GM12873 (cell line): ENCODE results near the gene EFCAB6.

Experiments
- CTCF ChIP-seq: IDR thresholded peaks from 2 replicates; pipeline ENCODE4 v1.5.1; 2012; ENCODE audit warnings: low read depth, mild to moderate bottlenecking, moderate library complexity, low read length, control low read depth; ENCODE audit not compliant: insufficient read depth; ENCODE audit errors: missing control alignments

The EFCAB6 gene

DNA sequence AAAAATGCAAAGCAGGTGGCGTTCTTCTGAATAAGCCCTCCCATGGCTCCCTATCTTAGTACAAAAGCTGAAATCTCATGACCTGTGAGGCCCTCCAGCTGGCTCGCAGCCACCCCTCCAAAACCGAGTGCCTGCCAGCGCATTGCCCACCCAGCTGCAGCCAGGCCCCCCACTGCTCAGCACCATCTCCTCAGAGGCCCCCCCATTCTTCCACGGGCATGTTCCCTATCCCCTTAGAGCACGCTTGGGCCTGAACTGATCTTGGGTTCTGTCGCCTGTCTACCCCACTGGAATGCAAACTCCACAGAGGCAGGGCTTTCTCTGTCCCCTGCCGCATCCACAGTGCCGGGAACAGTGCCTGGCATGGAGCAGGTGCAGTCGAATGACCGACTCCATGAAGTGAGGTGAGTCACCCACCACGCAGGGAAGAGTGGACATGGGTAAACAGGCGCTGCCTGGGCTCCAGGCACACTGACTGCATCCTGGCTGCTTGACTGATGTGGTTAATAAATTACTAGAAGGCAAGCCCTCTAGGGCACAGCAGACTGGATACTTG is 11.3 kb upstream of the EFCAB6 start:
- no peak for TF ChIP-seq CTCF

- no peak for TF ChIP-seq CTCF
These were observed 9.7 kb upstream of the EFCAB6 start for GRCh38 chr22:43821606-43822425.

- TF ChIP-seq CTCF = no peak
These were observed 8.7 kb upstream of the EFCAB6 start for GRCh38 chr22:43820651-43821305.

- no peak for TF ChIP-seq CTCF
These were observed 8.0 kb upstream of the EFCAB6 start for GRCh38 chr22:43819931-43820640.

GRCh38 chr22:43819421-43819921 is 7.4 kb upstream of the EFCAB6 start:
- TF ChIP-seq CTCF = no peak

DNA sequence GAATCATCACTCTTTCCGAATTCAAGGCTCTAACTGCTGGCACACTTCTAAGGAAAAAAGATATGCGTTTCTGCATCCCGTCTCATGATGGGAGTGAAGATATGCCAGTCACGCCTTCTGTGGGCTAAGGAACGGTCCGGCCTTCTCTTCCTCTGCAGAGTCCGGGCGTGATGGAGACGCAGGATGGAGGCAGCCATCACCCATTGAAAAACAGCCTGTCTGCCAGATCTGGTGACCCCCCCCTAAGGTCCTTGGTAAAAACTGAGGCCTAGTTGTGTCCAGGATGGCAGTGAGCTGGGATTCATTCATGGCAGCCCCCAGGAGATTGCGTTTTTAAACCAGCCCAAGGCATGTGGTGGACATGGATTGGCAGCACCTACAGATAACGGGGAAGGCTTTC is 6.9 kb upstream of the EFCAB6 start:
- no peak for TF ChIP-seq CTCF

DNA sequence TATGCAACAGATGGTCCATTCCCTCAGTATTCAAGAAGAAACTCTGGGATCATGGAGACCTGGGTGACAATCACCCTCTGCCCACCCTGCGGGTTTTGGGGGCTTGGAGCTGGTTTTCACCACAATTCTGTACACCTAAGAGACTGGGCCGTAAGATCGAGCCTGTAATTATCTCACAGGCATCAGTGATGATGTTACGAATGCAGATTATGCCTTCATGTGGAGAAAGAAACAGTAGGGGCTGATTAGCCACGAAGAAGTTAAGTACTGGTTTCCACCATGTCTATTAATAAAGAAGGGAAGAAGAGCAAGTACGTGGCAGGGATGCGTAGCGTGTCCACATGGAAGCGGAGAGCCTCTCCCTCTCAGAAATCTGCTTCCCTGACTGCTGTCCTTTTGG is 5.3 kb upstream of the EFCAB6 start:
- no peak for TF ChIP-seq CTCF
